GM21447 (cell line): Measurements from ENCODE around the gene OR51B4.
"Not testable (repeated sequence)": the region's sequence is repeated elsewhere in the genome, so short reads cannot be mapped to it uniquely, and the experiment has no call there.

ENCODE experiments used
- ATAC-seq: cut with Tn5 transposase; IDR thresholded peaks from one replicate; pipeline ENCODE4 v1.9.1; 2021; ENCODE audit not compliant: unreplicated experiment

Gene OR51B4

DNA sequence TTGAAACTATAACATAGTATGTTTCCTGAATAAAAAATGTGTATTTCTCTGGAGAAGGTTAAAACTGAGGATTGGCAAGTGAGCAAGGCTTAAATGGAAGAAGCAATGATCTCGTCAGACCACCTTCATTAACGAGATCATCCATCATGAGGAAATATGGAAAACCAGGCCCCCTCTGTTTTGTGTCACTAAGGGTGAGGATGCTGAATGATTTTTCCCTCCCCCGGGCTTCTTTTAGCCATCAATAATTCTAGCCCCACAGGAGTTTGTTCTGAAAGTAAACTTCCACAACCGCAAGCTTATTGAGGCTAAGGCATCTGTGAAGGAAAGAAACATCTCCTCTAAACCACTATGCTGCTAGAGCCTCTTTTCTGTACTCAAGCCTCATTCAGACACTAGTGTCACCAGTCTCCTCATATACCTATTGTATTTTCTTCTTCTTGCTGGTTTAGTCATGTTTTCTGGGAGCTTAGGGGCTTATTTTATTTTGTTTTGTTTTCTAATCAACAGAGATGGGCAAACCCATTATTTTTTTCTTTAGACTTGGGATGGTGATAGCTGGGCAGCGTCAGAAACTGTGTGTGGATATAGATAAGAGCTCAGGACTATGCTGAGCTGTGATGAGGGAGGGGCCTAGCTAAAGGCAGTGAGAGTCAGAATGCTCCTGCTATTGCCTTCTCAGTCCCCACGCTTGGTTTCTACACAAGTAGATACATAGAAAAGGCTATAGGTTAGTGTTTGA lies 26.2 kb downstream of the OR51B4 start:
- no peak for ATAC-seq

DNA sequence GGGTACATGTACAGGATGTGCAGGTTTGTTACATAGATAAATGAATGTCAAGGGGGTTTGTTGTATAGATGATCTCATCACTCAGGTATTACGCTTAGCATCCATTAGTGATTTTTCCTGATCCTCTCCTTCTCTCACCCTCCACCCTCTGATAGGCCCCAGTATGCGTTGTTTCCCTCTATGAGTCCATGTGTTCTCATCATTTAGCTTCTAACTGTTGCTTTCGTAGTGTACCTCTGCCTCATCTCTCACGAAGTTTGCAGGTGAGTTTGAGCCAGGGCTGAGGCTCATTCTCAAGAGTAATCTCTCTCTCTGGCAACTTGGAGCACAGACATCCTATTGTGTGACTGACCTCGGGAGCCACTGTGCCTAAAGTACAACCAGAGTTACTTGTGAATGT lies 27.4 kb downstream of the OR51B4 start:
- no peak for ATAC-seq

DNA sequence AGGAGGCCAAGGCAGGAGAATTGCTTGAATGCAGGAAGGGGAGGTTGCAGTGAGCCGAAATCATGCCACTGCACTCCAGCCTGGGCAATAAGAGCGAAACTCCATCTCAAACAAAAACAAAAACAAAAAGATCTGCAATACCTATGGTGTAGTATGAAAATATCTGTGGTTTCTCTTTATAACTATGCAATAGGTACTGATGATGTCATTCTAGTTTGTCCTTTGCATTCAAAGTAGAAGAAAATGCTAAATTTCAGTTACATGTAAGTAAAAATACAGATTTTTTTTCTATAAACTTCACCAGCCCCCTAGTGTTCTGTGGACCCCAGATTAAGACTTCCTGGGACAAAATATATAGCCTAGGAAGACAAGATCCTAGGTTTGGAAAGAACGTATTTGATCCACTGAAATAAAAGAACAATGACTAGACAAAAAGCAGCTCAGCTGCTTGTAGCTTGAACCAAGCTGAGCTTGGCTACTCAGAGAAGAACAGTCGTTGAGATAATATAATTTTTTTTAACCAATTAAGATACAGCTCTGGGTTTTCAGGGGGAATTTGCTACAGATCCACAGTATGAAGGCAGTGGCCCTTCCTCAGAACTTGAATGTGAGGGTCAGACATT lies 29.2 kb downstream of the OR51B4 start:
- ATAC-seq, result no peak

DNA sequence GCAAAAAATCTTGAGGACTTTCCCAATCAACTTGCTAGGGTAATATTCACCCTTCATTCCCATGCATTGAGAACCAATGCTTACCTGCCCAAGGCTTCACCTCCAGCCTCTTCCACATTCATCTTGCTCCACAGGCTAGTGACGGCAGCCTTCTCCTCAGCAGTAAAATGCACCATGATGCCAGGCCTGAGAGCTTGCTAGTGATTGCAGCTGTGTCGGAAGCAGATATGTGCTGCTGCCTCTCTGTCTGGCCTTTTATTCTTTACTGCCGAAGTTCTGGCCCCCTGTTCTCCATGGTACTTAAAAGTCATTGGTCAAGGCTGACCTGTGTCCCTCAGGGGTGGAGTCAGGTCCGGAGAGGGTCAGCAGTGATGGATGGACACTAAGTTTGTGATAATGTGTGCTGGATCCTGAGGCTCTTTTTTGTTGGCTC lies 32.0 kb downstream of the OR51B4 start, which contains the start of gene HBE1:
Gene HBE1 (minus strand): TSS at position 231 of the 433 bp plus-strand sequence. CDS start 55 bp downstream, at position 176.
- no peak for ATAC-seq

DNA sequence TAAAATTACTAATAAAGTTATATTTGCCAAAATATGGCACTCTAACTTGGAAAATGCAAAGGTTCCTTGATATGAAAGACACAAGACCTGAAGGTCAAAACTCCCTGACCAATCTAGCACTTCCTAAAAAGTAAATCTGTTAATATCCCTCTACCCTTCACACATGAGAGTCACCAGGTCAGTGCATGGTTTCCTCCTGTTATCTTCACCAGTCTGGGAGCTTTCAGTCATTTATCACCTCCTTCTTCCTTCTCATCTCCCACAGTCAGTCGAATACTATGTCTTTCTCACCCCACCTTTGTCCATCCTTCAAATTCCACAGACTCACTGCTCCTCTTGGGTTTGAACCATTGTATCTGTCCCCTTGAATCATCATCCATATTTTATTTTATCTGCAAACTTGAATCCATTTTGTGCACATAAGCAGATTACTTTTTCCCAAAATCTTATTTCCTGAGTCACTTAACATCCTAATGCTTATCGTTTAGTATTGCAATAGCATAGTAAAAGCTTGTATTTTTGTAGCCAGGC lies 34.6 kb downstream of the OR51B4 start:
- no peak for ATAC-seq

DNA sequence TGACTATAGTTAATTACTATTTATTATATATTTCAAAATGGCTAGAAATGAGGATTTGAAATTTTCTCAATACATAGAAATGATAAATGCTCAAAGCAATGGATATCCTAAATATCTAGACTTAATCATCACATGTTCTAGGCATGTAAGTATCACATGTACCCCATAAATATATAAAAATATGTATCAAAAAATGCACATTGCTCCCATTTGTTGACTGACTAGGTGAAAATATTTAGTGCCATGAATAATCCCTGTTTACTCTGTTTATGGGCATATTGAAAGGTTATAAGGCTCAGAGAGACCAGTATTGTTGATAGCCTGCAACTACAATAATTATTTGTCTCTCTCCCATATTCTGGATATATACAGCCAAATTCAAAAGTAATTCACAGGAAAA lies 35.1 kb downstream of the OR51B4 start:
- no peak for ATAC-seq

DNA sequence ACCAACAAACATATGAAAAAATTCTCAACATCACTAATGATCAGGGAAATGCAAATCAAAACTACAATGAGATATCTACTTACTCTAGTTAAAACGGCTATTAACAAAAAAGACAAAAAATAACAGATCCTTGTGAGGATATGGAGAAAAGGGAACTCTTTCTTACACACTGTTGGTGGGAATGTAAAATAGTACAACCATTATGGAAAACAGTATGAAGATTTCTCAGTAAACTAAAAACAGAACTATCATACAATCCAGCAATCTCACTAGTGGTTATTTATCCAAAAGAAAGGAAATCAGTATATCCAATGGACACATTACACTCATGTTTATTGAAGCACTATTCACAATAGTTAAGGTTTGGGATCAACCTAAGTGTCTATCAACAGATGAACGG lies 35.9 kb downstream of the OR51B4 start:
- no peak for ATAC-seq

DNA sequence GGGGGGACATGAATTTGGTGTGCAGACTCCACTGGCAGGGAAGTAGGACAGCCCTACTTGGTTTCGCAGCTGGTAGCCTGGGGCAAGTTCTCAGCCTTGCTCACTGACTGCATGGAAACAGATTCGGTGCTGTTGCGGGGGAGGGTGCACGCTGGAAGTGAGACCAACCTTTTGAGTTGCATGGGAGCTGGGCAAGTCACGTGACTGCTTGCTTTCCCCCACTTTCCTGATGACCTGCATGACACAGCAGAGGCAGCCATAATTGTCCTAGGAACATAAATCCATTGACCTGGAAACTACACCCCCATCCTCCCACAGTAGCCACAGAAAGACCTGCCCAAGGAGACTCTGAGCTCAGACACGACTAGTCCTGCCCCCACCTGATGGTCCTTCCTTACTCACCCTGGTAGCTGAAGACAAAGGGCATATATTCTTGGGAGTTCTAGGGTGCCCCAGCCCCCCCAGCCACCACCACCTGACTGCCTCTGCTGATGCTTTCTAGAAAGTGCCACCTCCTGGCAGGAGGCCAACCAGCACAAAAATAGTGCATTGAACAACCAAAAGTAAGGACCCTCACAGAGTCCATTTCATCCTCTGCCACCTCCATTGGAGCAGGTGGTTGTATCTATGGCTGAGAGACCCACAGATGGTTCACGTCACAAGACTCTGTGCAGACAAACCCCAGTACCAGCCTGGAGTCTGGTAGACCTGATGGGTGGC lies 43.0 kb downstream of the OR51B4 start:
- ATAC-seq, result no peak

DNA sequence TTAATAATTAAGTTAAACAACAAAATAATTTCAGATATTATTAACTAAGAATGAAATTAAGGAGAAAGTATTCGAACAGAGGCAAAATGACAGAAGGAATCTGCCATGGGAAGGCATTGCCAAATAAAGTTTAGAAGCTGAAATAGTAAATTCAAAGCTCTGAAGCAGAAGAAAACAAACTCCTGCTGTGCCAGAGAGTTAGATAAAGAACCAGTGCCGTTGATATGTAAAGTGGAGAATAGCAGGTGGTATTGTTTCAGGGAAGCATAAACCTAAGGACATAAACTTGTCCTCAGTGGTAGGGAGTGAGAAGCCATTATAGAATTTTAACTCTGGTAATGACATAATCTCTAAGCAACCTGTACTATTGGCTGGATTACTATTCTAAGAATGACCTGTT lies 44.5 kb downstream of the OR51B4 start:
- no peak for ATAC-seq

DNA sequence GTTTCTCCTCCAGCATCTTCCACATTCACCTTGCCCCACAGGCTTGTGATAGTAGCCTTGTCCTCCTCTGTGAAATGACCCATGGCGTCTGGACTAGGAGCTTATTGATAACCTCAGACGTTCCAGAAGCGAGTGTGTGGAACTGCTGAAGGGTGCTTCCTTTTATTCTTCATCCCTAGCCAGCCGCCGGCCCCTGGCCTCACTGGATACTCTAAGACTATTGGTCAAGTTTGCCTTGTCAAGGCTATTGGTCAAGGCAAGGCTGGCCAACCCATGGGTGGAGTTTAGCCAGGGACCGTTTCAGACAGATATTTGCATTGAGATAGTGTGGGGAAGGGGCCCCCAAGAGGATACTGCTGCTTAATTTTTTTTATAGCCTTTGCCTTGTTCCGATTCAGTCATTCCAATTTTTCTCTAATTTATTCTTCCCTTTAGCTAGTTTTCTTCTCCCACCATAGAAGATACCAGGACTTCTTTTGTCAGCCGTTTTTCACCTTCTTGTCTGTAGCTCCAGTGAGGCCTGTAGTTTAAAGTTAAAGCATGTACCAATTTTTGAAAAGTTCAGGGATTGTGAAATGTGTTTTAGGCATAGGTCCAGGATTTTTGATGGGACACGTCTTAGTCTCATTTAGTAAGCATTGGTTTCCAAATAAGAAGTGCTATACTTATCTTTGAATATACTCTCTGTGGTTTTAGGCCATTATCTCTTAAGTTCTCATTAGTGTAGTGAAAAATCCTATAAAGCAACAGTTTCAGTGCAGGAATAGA lies 46.9 kb downstream of the OR51B4 start, which contains the start of gene HBG2:
Gene HBG2 (minus strand): TSS at position 136 of the 768 bp plus-strand sequence. CDS start 53 bp downstream, at position 83.
- not testable (repeated sequence) for ATAC-seq

DNA sequence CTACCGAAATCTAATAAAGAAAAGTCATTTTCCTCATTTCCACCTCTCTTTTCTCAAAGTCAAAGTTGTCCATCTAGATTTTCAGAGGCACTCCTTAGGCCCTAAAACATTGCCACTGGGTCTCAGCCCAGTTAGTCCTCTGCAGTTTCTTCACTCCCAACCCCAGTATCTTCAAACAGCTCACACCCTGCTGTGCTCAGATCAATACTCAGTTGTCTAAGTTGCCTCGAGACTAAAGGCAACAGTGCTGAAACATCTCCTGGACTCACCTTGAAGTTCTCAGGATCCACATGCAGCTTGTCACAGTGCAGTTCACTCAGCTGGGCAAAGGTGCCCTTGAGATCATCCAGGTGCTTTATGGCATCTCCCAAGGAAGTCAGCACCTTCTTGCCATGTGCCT lies 47.7 kb downstream of the OR51B4 start:
- not testable (repeated sequence) for ATAC-seq

DNA sequence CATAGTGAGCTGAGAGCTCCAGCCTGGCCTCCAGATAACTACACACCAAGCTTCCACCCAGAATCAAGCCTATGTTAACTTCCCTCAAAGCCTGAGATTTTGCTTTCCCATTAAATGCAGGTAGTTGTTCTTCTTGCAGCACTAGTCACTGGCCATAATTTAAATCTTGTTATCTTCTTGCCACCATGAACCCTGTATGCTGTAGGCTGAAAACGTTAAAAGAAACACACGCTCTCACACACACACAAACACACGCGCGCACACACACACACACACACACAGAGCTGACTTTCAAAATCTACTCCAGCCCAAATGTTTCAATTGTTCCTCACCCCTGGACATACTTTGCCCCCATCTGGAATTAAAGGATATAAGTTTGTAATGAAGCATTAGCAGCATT lies 48.3 kb downstream of the OR51B4 start:
- ATAC-seq, result not testable (repeated sequence)

DNA sequence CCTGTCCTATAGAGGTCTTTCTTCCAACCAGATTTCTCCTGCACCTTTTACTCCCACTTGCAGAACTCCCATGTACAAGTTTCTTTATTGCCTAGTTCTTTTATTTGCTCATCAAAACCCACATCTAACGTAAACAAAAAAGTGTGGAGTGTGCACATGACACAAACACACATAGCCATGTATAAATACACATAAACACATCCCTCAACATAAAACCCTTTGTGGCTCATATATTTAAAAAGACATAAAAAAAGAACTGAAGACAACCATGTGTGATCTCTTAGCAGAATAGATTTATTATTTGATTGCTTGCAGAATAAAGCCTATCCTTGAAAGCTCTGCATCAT lies 48.9 kb downstream of the OR51B4 start:
- ATAC-seq, result no peak

DNA sequence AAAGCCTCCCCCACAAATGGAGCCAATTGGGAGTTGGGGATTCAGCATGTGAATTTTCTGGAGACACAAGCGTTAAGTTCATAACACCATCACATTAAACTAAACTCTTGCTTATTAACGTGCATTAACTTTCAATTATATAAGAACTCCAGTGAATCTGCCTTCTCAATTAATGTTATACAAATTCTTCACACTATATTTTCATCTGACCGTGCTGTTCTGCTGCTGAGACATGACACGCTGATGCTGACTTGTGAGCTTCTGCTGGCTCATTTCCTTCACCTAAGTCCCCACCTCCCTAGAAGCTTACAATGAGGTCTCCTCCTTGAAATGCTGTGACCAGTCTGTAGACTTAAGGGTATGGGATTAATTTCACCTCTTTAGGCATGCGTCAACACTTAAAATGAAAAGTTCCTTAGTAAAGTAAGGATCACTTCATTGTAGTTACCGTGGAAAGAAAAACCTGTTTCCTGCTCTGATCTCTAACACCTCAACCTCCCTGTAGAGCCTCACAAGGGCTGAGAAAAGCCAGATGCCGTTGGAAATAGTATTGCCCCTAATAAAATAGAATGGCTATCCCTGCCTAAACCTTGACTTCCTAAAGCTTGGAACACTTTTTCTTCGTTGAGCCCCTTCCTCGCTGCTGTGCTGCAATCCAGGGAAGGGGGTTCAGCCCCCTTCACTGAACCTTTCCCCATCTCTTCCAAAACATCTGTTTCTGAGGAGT lies 49.4 kb downstream of the OR51B4 start:
- no peak for ATAC-seq

DNA sequence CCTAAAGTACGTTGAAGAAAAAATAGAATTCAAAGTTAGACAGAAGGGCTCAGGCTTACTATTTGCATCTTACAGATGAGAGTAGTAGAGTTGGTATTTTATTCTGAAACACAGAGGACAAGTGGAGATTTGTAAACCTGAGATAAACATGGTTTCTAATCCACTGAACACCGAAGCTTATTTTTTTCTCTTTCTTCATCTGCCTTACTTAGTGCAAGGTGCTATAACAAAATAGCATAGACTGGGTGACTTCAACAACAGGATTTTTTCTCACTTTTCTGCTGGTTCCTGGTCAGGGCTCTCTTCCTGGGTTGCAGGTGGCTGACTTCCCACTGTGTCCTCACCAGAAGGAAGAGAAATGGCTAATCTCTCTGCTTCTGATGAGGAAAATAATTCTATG lies 50.0 kb downstream of the OR51B4 start:
- no peak for ATAC-seq
